Measurements from ENCODE around the gene TOX2.

Gene TOX2

GRCh38 chr20:44102582-44102981, 187.9 kb downstream of the TOX2 start:
- DNase-seq (ENCODE audit: low spot score) = no peak

GRCh38 chr20:44104798-44105517, 190.3 kb downstream of the TOX2 start:
- DNase-seq (ENCODE audit: low spot score) = no peak

- no peak for DNase-seq (ENCODE audit: low spot score)
These were observed 192.0 kb downstream of the TOX2 start for GRCh38 chr20:44106615-44107014.

GRCh38 chr20:44109951-44110361, 195.3 kb downstream of the TOX2 start:
- DNase-seq (ENCODE audit: low spot score) = no peak

GRCh38 chr20:44110816-44111568, 196.3 kb downstream of the TOX2 start:
- DNase-seq (ENCODE audit: low spot score) = no peak

GRCh38 chr20:44111712-44112335, 197.2 kb downstream of the TOX2 start:
- peak; percentile 62 for DNase-seq (ENCODE audit: low spot score)

DNA sequence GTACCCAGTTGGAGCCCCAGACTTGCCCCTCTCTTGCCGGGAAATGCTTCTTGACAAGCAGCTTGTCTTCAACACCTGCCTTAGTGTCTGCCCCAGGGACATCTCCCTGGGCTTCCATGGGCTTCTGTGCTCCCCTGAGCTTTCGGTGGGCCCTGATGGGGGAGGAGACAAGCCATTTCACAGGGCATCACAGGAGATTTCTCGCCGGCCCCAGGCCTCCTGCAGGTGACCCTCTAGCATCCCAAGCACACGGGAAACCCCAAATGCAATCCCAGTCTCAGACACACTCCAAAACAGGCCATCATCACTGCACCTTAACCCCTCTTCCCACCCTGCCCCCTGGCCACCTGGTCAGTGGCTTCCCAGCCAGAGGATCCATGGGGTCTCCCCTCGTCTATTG, 197.8 kb downstream of the TOX2 start:
- DNase-seq (ENCODE audit: low spot score) = no peak

GRCh38 chr20:44112889-44113617, 198.4 kb downstream of the TOX2 start:
- no peak for DNase-seq (ENCODE audit: low spot score)

DNA sequence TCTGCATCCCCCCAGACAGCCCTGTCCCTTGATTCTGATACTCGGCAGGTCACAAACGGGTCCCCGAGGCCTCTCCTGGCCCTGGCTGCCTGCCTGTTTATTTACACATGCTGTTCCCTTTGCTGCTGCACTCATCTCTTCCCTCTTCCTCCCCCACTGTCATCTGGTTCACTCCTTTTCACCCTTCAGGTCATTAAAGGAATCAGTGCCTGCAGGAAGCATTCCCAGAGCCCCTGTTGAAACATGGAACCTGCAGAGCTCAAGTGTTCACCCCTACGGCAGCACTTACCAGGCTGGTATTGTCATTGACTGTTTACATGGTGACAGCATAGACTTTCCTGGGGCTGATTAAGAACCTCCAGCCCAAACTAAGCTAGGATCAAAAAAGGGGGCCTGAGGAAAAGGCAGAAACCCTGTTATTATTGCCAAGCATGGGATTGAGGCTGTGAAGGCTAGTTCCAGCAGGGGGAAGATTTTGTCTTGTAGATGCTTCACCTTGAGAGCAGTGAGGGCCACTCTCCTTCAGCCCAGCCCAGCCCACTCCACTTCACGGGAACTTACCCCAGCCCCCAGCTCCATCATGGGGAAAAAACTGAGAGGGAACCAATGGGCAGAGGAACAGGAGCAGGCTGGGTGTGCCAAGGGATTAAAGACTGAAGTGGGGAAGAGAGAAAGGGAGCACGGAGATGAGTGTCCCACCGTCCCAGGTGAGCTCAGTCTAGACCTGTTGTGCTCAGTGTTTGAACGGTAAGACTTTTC, 199.1 kb downstream of the TOX2 start:
- no peak for DNase-seq (ENCODE audit: low spot score)

- DNase-seq (ENCODE audit: low spot score) = no peak
These were observed 200.5 kb downstream of the TOX2 start for GRCh38 chr20:44115181-44115580.

DNA sequence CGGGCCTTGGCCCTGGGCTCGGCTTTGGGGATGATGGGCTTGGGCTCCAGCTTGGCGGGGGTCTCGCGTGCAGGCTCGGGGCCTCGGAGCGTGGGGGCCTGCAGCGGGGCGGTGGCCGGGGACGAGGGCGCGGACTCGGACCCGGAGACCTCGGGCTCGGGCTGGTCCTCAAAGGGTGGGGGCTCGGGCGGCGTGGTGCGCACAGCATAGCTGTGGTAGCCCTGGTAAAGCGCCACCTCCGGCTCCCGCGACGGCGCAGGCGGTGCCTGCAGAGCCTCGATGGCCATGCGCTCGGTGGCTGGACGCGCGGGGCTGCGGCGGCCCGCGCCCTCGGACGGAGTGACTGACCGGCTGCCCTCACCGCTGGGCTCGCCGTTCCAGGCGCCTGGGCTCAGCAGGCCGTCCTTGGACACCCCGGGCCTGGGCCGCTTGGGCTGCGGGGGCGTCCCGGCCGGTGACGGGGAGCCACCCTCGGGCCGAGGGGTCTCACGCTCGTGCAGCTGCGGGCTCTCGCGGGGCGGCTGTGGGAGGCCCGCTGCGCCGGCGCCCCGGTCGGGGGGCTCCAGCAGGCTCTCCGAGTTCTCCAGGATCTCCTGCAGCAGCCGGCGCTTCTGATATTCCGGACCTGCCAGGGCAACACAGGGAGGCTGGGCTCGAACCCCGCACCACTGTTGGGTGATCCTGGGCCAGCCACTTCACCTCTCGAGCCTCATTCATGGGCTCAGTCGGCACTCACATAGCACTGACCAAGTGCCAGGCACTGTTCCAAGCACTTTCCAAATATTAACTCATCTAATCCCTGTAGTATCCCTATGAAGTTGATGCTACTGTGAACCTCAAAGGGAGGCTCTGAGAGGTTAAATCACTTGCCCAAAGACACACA, 201.4 kb downstream of the TOX2 start:
- DNase-seq (ENCODE audit: low spot score) = no peak

GRCh38 chr20:44117296-44118184, 202.9 kb downstream of the TOX2 start:
- no peak for DNase-seq (ENCODE audit: low spot score)

DNA sequence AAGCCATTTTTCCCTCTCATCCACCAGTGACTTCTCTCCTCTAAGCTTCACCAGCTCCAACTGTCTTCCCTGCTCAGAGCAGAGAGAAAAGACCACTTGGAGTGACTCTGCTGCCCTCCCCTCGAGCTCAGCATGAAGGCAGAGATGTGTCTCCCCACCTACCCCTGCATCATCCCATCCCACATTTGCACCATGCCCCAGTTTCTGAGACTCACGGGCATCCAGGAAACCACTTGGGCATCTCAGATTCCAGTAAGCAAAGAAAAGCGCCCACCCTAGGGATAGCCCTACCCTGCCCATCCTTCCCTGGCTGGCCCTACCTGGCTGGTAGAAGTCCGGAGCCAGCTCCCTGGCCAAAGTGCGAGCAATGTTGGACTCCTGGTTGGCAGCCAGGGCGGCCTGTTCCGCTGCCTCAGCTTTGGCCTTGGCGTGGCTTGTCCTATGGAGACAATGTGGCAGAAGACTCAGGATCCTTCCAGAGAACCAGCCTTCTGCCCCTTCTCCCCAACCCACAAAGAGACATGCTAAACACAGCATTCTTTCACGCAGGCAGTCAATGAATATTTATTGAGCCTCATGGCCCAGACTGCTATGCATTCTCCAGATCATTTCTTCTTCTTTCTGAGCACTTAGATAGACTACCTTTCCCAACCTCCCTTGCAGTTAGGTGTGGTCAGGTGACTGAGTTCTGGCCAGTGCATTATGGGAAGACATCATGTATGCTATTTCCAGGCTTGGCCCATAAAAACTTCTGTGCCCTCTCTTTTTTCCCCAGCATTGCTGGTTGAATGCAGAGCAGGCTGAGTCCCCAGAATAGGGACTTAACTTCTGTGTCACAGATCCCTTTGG, 203.8 kb downstream of the TOX2 start:
- DNase-seq (ENCODE audit: low spot score) = no peak
